H1 (cell line): ENCODE measurements around the gene SYVN1. TPM values are rescaled to one million over a fixed set of nuclear protein-coding genes. Genes with fewer than 3 reads are reported as not detected.

Source experiments
- CHD2 ChIP-seq: IDR thresholded peaks from 2 replicates; pipeline ENCODE4 v1.6.1; 2012; ENCODE audit warnings: low read length, improper control_type of control experiment
- CREB1 ChIP-seq: IDR thresholded peaks from 2 replicates; pipeline ENCODE4 v1.6.1; 2012; ENCODE audit warnings: inconsistent platforms
- FOSL1 ChIP-seq: IDR thresholded peaks from 2 replicates; pipeline ENCODE4 v1.6.1; 2011; ENCODE audit warnings: mild to moderate bottlenecking, low read depth, low read length, moderate library complexity; ENCODE audit not compliant: insufficient read depth
- HDAC6 ChIP-seq: IDR thresholded peaks from one replicate; pipeline ENCODE4 v1.7.1; 2012; ENCODE audit warnings: low read depth, mild to moderate bottlenecking, inconsistent platforms, low read length, moderate library complexity
- NANOG ChIP-seq: IDR thresholded peaks from 2 replicates; pipeline ENCODE4 v1.6.1; 2011; ENCODE audit warnings: low read length, low read depth, mild to moderate bottlenecking, inconsistent platforms; ENCODE audit not compliant: insufficient read depth, poor library complexity, severe bottlenecking
- RXRA ChIP-seq: IDR thresholded peaks from 2 replicates; pipeline ENCODE4 v1.6.1; 2011; ENCODE audit warnings: low read depth, mild to moderate bottlenecking, low read length, moderate library complexity; ENCODE audit not compliant: insufficient read depth
- SIX5 ChIP-seq: IDR thresholded peaks from 2 replicates; pipeline ENCODE4 v1.6.1; 2011; ENCODE audit warnings: mild to moderate bottlenecking, low read depth, low read length
- TAF1 ChIP-seq: IDR thresholded peaks from 2 replicates; pipeline ENCODE4 v1.6.1; 2011; ENCODE audit warnings: mild to moderate bottlenecking, low read depth, low read length
- TBP ChIP-seq: IDR thresholded peaks from 2 replicates; pipeline ENCODE4 v1.6.1; 2011; ENCODE audit warnings: low read depth, low read length, improper control_type of control experiment
- YY1 ChIP-seq: IDR thresholded peaks from 2 replicates; pipeline ENCODE4 v1.6.1; 2011; ENCODE audit warnings: low read depth, mild to moderate bottlenecking, low read length
- polyA plus RNA-seq, 7 experiments: library from polyadenylated mRNA; depleted of rRNA in 3 of 7; stranded (reverse) in 5 of 7; unstranded in 2 of 7; fragments of >200 nt in 5 of 7; fragments of 200-250 nt in 2 of 7; gene quantifications; 1 replicate in 5 of 7; 2 replicates in 1 of 7; 4 replicates in 1 of 7; pipeline versions ENCODE4 v1.2.1 to v1.2.3, GENCODE V29; 2011 to 2013; ENCODE audit warnings: missing spikeins in 2 of 7, mixed read lengths in 2 of 7
- total RNA-seq: library from RNA; stranded (reverse); fragmentation: NEBNext Ultra II Directional; extraction: Animal tissue kit (Norgen Biotek cat#: 25700); gene quantifications from 2 replicates; pipeline ENCODE4 v1.2.1, GENCODE V29; 2021
- TF ChIP-seq, protein P1 (sequence below): IDR thresholded peaks from 2 replicates; pipeline ENCODE4 v1.6.1; 2012; ENCODE audit warnings: inconsistent platforms

SYVN1 gene
- total and polyA plus RNA-seq, 2 of the 8 experiments (the other 6 are each of a cell fraction or from before 2014, with no cell fraction given) = 27.8 to 29.4 TPM

- no peak for TF ChIP-seq CHD2
- no peak for TF ChIP-seq YY1
- no peak for TF ChIP-seq RXRA
- TF ChIP-seq NANOG = no peak
- no peak for TF ChIP-seq TBP
- no peak for TF ChIP-seq TAF1
- TF ChIP-seq SIX5 = no peak
- no peak for TF ChIP-seq HDAC6
- TF ChIP-seq CREB1 = no peak
- TF ChIP-seq, protein P1, sequence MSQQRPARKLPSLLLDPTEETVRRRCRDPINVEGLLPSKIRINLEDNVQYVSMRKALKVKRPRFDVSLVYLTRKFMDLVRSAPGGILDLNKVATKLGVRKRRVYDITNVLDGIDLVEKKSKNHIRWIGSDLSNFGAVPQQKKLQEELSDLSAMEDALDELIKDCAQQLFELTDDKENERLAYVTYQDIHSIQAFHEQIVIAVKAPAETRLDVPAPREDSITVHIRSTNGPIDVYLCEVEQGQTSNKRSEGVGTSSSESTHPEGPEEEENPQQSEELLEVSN = no peak
- TF ChIP-seq FOSL1 = no peak
- TF ChIP-seq, all 59 proteins: peak for 0
Observed at GRCh38 chr11:65147352-65148075, 13.2 kb upstream of the SYVN1 start (continued).
